GM12878 (cell line): Measurements from ENCODE around the gene NEUROD6.

Experiments
- CBX5 ChIP-seq: sonication (generic); IDR thresholded peaks from 2 replicates; pipeline ENCODE4 v1.6.1; 2016; ENCODE audit warnings: low read depth, moderate library complexity, mild to moderate bottlenecking, inconsistent platforms
- CHD2 ChIP-seq: IDR thresholded peaks from 2 replicates; pipeline ENCODE4 v1.6.1; 2011; ENCODE audit warnings: low read depth, low read length, improper control_type of control experiment, borderline replicate concordance
- EP300 ChIP-seq, 2 experiments: fragments of 150-350 bp in 1 of 2; IDR thresholded peaks; 2 replicates each; pipeline ENCODE4 v1.6.1; 2011 to 2012; ENCODE audit warnings: low read depth in 2 of 2, low read length in 2 of 2, borderline replicate concordance in 1 of 2, improper control_type of control experiment in 1 of 2, inconsistent platforms in 1 of 2; ENCODE audit not compliant: control insufficient read depth in 1 of 2
- EZH2 ChIP-seq: IDR thresholded peaks from 2 replicates; pipeline ENCODE4 v1.6.1; 2012; ENCODE audit warnings: low read depth, mild to moderate bottlenecking, control low read depth, inconsistent platforms, low read length, borderline replicate concordance; ENCODE audit not compliant: control insufficient read depth
- KLF5 ChIP-seq: fragments of 450-650 bp; IDR thresholded peaks from 2 replicates; pipeline ENCODE4 v1.6.1; 2014; ENCODE audit warnings: mild to moderate bottlenecking; ENCODE audit not compliant: partially characterized antibody
- NR2C2 ChIP-seq: IDR thresholded peaks from 2 replicates; pipeline ENCODE4 v1.6.1; 2011; ENCODE audit warnings: borderline replicate concordance, low read depth; ENCODE audit not compliant: control insufficient read depth, insufficient read length
- RAD51 ChIP-seq: fragments of 450-650 bp; IDR thresholded peaks from 2 replicates; pipeline ENCODE4 v1.6.1; 2016; ENCODE audit warnings: moderate library complexity, mild to moderate bottlenecking, inconsistent platforms
- RCOR1 ChIP-seq: conservative IDR thresholded peaks from 2 replicates; pipeline ENCODE4 v1.6.1; 2012; ENCODE audit warnings: low read depth, low read length, improper control_type of control experiment
- SUZ12 ChIP-seq: fragments of 200-600 bp; sonication (generic); IDR thresholded peaks from one replicate; pipeline ENCODE4 v1.6.1; 2018; ENCODE audit warnings: antibody characterized with exemption, mild to moderate bottlenecking; ENCODE audit not compliant: unreplicated experiment
- YBX1 ChIP-seq: fragments of 450-650 bp; IDR thresholded peaks from 2 replicates; pipeline ENCODE4 v1.6.1; 2016; ENCODE audit warnings: antibody characterized with exemption
- ZSCAN29 ChIP-seq: fragments of 450-650 bp; IDR thresholded peaks from 2 replicates; pipeline ENCODE4 v1.6.1; 2017; ENCODE audit warnings: mild to moderate bottlenecking, moderate library complexity
- TF ChIP-seq, protein P1 (sequence below): fragments of 450-650 bp; IDR thresholded peaks from 2 replicates; pipeline ENCODE4 v1.6.1; 2016; ENCODE audit warnings: mild to moderate bottlenecking, moderate library complexity, borderline replicate concordance
- TF ChIP-seq, protein P2 (sequence below), 3 experiments: IDR thresholded peaks in 2 of 3; conservative IDR thresholded peaks in 1 of 3; 2 replicates each; pipeline ENCODE4 v1.5.1; 2011; ENCODE audit warnings: low read depth in 3 of 3, low read length in 3 of 3, mild to moderate bottlenecking in 3 of 3, control low read depth in 2 of 3, moderate library complexity in 2 of 3, inconsistent platforms in 1 of 3, mixed read lengths in 1 of 3; ENCODE audit not compliant: control insufficient read depth in 2 of 3, insufficient read depth in 1 of 3; ENCODE audit errors: extremely low read depth in 1 of 3
- TF ChIP-seq, protein P3 (sequence below): IDR thresholded peaks from 2 replicates; pipeline ENCODE4 v1.6.1; 2011; ENCODE audit warnings: mild to moderate bottlenecking, low read depth, low read length, moderate library complexity; ENCODE audit not compliant: insufficient replicate concordance

DNA sequence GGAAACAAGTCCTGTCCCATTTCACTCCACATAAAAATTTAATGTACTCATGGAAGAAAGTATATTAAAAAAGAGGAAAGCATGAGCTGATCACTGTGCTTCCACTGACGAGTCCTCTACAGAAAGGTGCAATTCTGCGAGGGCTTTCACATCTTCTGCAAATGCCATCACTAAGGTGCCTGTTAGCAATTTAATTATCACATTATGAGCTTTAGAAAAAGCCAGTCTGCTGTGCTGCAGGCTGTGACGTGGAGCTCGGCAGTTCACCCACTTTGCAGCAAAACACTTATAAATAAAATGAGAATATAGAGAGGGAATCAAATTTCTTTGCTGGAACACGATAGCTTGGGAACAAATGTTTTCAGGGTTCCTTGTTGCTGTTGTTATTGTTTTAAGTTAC is 22.5 kb upstream of the NEUROD6 start:
- TF ChIP-seq, protein P1, sequence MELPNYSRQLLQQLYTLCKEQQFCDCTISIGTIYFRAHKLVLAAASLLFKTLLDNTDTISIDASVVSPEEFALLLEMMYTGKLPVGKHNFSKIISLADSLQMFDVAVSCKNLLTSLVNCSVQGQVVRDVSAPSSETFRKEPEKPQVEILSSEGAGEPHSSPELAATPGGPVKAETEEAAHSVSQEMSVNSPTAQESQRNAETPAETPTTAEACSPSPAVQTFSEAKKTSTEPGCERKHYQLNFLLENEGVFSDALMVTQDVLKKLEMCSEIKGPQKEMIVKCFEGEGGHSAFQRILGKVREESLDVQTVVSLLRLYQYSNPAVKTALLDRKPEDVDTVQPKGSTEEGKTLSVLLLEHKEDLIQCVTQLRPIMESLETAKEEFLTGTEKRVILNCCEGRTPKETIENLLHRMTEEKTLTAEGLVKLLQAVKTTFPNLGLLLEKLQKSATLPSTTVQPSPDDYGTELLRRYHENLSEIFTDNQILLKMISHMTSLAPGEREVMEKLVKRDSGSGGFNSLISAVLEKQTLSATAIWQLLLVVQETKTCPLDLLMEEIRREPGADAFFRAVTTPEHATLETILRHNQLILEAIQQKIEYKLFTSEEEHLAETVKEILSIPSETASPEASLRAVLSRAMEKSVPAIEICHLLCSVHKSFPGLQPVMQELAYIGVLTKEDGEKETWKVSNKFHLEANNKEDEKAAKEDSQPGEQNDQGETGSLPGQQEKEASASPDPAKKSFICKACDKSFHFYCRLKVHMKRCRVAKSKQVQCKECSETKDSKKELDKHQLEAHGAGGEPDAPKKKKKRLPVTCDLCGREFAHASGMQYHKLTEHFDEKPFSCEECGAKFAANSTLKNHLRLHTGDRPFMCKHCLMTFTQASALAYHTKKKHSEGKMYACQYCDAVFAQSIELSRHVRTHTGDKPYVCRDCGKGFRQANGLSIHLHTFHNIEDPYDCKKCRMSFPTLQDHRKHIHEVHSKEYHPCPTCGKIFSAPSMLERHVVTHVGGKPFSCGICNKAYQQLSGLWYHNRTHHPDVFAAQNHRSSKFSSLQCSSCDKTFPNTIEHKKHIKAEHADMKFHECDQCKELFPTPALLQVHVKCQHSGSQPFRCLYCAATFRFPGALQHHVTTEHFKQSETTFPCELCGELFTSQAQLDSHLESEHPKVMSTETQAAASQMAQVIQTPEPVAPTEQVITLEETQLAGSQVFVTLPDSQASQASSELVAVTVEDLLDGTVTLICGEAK, result no peak
- TF ChIP-seq ZSCAN29, result no peak
- TF ChIP-seq CHD2, result no peak
- no peak for TF ChIP-seq EP300 (IDR thresholded peaks at IDR 0.05; ENCODE audit: borderline replicate concordance in 1 of 2, control insufficient read depth in 1 of 2, low read depth in 2 of 2, low read length in 2 of 2)
- TF ChIP-seq, protein P2, sequence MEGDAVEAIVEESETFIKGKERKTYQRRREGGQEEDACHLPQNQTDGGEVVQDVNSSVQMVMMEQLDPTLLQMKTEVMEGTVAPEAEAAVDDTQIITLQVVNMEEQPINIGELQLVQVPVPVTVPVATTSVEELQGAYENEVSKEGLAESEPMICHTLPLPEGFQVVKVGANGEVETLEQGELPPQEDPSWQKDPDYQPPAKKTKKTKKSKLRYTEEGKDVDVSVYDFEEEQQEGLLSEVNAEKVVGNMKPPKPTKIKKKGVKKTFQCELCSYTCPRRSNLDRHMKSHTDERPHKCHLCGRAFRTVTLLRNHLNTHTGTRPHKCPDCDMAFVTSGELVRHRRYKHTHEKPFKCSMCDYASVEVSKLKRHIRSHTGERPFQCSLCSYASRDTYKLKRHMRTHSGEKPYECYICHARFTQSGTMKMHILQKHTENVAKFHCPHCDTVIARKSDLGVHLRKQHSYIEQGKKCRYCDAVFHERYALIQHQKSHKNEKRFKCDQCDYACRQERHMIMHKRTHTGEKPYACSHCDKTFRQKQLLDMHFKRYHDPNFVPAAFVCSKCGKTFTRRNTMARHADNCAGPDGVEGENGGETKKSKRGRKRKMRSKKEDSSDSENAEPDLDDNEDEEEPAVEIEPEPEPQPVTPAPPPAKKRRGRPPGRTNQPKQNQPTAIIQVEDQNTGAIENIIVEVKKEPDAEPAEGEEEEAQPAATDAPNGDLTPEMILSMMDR (IDR thresholded peaks at IDR 0.05 in 2 of 3, conservative IDR thresholded peaks at IDR 0.05 in 1 of 3; ENCODE audit: control insufficient read depth in 2 of 3, extremely low read depth in 1 of 3, insufficient read depth in 1 of 3, low read depth in 3 of 3, low read length in 3 of 3), result no peak
- TF ChIP-seq NR2C2, result no peak
- TF ChIP-seq KLF5, result no peak
- TF ChIP-seq RAD51, result no peak
- no peak for TF ChIP-seq YBX1
- TF ChIP-seq, protein P3, sequence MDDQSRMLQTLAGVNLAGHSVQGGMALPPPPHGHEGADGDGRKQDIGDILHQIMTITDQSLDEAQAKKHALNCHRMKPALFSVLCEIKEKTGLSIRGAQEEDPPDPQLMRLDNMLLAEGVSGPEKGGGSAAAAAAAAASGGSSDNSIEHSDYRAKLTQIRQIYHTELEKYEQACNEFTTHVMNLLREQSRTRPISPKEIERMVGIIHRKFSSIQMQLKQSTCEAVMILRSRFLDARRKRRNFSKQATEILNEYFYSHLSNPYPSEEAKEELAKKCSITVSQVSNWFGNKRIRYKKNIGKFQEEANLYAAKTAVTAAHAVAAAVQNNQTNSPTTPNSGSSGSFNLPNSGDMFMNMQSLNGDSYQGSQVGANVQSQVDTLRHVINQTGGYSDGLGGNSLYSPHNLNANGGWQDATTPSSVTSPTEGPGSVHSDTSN, result no peak
- no peak for TF ChIP-seq RCOR1
- no peak for TF ChIP-seq CBX5
- no peak for TF ChIP-seq SUZ12
- no peak for TF ChIP-seq EZH2
